Caki2 (cell line): ENCODE data around the gene BORCS5. TPM values are rescaled to one million over a fixed set of nuclear protein-coding genes. Genes with fewer than 3 reads are reported as not detected.
"Not testable (repeated sequence)": the region's sequence is repeated elsewhere in the genome, so short reads cannot be mapped to it uniquely, and the experiment has no call there.

Source experiments
- DNase-seq: peaks from one replicate; pipeline ENCODE4 v3.0.0-alpha.2; 2015; ENCODE audit warnings: low read depth
- in situ Hi-C: cut with HindIII; loops from 2 replicates; pipeline ENCODE4 v1.10.0; 2016; ENCODE audit warnings: low sequenced_read_pairs, low pct_unique_long_range_greater_than_20kb, mixed read lengths
- total RNA-seq: library from RNA; depleted of rRNA; stranded (reverse); fragments of >200 nt; shearing (Covaris generic); gene quantifications from 2 replicates; pipeline ENCODE4 v1.2.3, GENCODE V29; 2014; ENCODE audit warnings: low replicate concordance

BORCS5 gene
- total RNA-seq, 1 experiment from 2014 or later = 2.8 TPM

- DNase-seq = no peak
- in situ Hi-C loops = no loop called here
Measured at GRCh38 chr12:12406762-12407161, 49.9 kb downstream of the BORCS5 start.

GRCh38 chr12:12408265-12408690, 51.4 kb downstream of the BORCS5 start:
- DNase-seq = no peak
- in situ Hi-C loops = no loop called here

GRCh38 chr12:12409337-12409736, 52.5 kb downstream of the BORCS5 start:
- in situ Hi-C loops, DNase-seq: not testable (repeated sequence)

GRCh38 chr12:12415886-12416285, 59.0 kb downstream of the BORCS5 start:
- DNase-seq = no peak
- in situ Hi-C loops = no loop called here

GRCh38 chr12:12419165-12419564, 62.3 kb downstream of the BORCS5 start:
- DNase-seq, in situ Hi-C loops: not testable (repeated sequence)

GRCh38 chr12:12423367-12423766, 66.5 kb downstream of the BORCS5 start:
- DNase-seq = no peak
- in situ Hi-C loops = no loop called here

GRCh38 chr12:12425001-12425400, 68.1 kb downstream of the BORCS5 start:
- DNase-seq = no peak
- in situ Hi-C loops = no loop called here

GRCh38 chr12:12425616-12426015, 68.7 kb downstream of the BORCS5 start:
- DNase-seq = no peak
- in situ Hi-C loops = no loop called here

- DNase-seq = no peak
- in situ Hi-C loops = no loop called here
Measured at GRCh38 chr12:12427568-12427967, 70.7 kb downstream of the BORCS5 start.

- DNase-seq = no peak
- in situ Hi-C loops = no loop called here
Measured at GRCh38 chr12:12428047-12428446, 71.2 kb downstream of the BORCS5 start.

GRCh38 chr12:12428961-12429657, 72.2 kb downstream of the BORCS5 start:
- in situ Hi-C loops = no loop called here
- no peak for DNase-seq

GRCh38 chr12:12432364-12432763, 75.5 kb downstream of the BORCS5 start:
- no peak for DNase-seq
- in situ Hi-C loops = no loop called here

GRCh38 chr12:12433203-12433731, 76.4 kb downstream of the BORCS5 start:
- in situ Hi-C loops = no loop called here
- no peak for DNase-seq

- DNase-seq = peak; percentile 17
- in situ Hi-C loops = no loop called here
Measured at GRCh38 chr12:12436831-12437345, 80.0 kb downstream of the BORCS5 start.

- no peak for DNase-seq
- in situ Hi-C loops = no loop called here
Measured at GRCh38 chr12:12439636-12440035, 82.8 kb downstream of the BORCS5 start.

- in situ Hi-C loops = no loop called here
- DNase-seq = no peak
Measured at GRCh38 chr12:12440784-12441428, 84.0 kb downstream of the BORCS5 start.

- DNase-seq = no peak
- in situ Hi-C loops = no loop called here
Measured at GRCh38 chr12:12441429-12441807, 84.5 kb downstream of the BORCS5 start.

GRCh38 chr12:12441843-12442461, 85.1 kb downstream of the BORCS5 start:
- DNase-seq = no peak

GRCh38 chr12:12442548-12443071, 85.7 kb downstream of the BORCS5 start:
- in situ Hi-C loops = no loop called here
- no peak for DNase-seq

More at GRCh38 chr12:12441843-12442461, 85.1 kb downstream of the BORCS5 start:
- in situ Hi-C loops = no loop called here
